ENCODE measurements around the gene ZBTB7C.

ZBTB7C gene

GRCh38 chr18:48028696-48029095, 380.5 kb downstream of the ZBTB7C start:
- DNase-seq, result no peak

- DNase-seq, result no peak
Measured at GRCh38 chr18:48028081-48028480, 381.1 kb downstream of the ZBTB7C start.

DNA sequence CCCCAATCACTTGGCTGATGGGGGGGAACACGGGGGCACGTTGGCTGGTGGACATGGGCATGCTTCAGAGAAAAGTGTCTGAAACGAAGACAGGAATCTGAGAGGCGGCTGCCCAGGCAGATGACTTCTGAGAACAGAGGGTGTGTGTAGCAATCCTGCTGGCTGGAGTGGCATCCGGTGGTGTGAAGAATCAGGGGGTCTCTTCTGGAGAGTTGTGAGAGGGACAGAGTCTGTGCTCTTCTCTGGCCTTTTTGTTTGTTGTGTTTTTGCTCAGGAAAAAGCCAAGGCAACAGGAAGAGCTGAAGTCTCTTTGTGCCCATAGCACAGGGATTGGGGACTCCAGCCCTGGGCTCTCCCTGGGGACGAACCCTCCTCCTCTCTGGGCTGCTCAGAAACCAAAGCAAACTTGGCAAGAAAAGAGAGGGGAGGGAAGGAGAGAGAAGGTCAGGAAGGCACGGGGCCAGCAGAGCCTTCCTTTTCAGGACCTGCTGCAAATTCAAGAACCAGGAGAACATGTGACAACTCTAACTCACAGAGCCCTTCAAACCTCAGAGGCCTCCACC, 381.7 kb downstream of the ZBTB7C start:
- DNase-seq, result no peak

DNA sequence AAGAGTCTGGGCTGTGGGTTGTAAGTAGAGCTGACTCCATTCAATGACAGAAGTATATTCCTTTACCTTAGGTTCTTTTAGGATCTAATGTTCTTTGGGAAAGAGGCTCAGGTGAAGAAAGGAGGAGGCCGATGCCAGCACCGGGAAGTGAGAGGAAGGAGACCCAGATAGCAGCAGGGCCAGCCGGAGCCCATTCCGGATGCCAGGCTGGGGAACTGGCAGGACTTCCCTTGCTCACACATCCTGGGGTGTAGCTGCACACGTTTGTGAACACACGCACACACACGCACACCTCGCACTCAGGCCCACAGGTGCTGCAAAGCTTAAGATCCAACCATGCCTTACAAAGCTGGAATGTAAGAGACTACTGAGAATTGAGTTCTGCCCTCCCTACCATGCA, 383.0 kb downstream of the ZBTB7C start:
- DNase-seq, result no peak

DNA sequence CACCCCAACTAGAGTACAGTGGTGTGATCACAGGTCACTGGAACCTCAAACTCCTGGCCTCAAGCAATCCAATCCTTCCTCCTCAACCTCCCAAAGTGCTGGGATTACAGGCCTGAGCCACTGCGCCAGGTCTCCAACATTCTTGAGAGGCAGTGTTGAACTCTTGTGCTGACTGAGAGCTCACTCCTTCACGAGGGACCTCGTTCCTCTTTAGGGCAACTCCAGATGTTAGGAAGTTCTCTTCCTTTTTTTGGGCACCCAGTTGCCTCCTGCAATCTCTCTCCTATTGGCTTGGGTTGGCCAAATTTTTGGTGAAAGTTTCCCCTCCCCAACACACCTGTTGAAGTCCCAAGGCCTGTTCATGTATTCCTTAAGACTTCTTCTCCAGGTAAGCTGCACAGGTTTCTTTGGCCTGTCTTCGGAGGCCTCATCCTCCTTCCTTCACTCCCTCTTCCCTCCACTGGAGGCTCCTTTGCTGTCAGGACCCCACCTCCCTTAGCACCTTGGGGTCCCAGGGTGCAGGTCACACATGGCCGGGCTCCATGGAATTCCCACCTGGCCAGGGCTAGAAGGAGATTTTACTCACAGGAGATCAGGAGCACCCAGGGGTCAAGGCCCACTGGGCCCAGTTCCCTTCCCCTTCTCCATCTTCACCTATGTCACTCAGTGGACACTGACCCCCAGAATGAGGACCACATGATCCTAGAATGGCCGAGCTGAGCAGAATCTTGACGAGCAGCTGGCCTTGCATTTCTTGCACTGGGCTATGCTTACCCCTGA, 384.1 kb downstream of the ZBTB7C start:
- DNase-seq, result no peak

DNA sequence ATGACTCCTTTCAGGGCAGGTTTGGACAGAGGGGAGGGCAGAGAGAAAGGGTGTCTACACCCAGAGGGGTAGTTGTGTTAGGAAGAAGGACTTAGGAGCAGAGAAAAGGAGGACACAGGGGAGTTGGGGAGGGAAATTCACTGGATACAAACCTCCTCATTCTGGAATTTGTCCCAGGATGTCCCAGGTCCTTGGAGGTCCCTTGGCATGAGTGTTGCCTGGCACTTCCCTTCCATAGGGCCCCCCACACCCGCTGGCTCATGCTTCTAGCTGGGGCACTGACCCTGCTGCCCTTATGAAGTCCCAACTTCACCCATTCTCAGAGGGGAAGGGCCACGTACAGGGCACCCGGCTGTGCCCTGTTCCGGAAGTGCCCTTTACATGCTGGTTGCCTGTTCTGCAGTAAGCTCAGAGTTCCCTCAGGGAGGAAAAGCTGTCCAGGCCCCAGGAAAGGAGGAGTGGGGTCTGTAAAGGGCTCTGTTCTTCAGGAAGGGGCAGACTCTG, 385.1 kb downstream of the ZBTB7C start:
- no peak for DNase-seq

GRCh38 chr18:48023334-48024008, 385.7 kb downstream of the ZBTB7C start:
- no peak for DNase-seq

DNA sequence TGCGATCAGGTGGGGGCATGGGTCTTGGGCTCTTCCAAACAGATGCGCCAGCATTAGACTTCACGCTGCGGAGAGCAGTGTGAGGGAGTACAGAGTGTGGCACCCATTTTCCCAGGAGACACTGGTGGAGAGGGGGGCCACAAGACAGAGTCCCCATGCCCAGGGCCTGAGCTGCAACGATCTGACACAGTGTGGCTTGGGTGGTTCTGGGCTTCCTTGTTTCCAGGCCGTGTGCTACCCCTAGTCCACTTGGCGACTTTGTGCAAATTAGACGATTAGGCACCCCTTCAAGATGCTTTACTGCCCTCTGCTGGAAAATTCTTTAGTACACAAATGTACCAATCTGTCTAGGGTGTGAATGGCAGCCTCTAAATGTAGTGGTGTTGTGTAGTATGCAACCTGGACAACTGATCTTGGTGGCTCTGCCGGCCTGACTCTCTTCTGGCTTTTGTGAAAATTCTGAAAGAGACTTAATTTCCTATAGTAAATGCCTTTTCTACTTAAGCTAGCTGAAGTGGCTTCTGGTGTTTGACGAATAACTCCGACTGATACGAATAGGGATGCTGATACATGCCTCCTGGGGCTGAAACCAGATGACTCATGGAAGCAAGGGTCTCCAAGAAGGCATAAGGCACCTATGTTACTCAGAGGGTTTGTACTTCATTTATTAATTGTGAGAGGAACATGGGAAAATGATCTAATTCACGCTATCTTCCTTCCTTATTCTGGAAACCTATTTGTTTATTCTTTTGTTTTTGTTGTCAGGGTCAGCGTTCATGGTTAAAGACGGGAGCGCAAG, 386.5 kb downstream of the ZBTB7C start:
- DNase-seq, result peak in 1 of 2 donors; percentile 54

DNA sequence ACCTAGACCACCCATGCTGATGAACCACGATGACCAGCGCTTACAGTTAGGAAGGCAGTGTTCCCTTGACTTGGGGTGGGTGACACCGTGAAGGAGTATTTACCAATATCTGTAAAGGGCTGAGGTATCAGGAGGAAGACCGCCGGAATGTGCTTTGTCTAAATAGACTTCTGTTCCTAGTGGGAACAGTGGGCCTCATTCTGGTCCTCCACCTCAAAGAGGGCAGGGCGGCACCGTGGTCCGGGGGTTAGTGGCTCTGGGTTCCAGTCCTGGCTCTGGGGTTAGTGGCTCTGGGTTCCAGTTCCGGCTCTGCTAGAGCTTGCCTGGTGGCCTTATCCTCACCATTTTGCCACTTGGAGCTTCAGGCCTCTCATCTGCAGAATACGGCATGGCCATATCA, 387.2 kb downstream of the ZBTB7C start:
- no peak for DNase-seq

DNA sequence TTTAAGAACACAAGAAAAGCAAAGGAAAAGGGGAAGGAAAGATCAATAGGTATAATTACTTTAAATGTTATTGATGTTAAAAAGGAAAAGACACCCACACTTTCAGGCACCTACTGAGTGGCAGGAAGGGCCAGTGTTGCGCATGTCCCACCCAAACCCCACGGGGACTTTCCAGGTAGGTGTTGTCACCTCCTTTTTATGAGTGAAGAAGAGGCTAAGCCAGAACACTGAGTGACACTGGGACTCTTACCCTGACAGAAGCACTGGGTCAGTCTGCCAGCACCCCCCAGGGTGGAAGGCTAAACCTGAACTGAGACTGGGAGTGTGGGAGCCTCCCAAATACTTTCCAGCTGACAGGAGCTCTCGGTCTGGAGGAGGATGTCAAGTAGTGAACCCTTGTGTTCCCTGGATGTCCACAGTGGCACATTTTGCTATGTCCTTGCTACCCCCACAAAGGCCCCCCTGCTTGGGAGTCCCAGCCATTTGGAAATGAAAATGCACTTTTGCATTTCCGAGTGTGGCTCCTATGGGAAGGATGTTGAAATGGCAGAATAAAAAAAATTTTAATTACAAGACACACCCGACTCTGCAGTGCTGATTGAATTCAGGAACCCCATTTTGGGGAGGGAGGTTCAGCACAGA, 387.8 kb downstream of the ZBTB7C start:
- DNase-seq, result no peak

DNA sequence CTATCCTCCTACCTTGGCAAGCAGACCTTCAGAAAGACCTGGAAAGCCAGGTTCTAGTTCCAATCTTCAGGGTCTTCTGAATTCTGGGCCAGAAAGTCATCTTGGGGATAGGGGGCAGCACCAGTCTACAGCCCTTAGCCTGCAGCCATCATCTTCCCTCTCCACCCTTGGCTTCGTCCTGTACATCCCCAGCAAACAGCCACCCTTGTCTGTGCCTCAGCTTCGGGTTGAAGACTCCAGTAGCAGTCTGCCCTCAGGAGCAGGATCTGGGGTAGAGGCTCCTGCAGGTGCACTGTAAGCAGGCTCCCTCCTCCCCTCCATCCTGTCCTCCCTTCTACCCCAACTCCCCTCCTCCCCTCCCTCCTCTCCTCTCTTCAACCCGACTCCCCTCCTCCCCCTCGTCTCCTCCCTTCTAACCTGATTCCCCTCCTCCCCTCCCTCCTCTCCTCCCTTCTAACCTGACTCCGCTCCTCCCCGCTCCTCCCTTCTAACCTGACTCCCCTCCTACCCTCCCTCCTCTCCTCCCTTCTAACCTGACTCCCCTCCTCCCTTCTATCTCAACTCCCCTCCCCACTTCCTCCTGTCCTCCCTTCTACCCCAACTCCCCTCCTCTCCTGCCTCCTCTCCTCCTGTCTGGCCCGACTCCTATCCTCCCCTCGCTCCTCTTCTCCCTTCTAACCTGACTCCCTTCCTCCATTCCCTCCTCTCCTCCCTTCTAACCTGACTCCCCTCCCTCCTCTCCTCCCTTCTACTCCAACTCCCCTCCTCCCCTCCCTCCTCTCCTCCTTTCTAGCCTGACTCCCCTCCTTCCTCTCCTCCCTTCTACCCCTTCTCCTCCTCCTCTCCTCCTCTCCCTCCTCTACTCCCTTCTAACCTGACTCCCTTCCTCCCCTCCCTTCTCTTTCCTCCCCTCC, 388.6 kb downstream of the ZBTB7C start:
- no peak for DNase-seq

GRCh38 chr18:48019557-48020325, 389.4 kb downstream of the ZBTB7C start:
- DNase-seq, result no peak

DNA sequence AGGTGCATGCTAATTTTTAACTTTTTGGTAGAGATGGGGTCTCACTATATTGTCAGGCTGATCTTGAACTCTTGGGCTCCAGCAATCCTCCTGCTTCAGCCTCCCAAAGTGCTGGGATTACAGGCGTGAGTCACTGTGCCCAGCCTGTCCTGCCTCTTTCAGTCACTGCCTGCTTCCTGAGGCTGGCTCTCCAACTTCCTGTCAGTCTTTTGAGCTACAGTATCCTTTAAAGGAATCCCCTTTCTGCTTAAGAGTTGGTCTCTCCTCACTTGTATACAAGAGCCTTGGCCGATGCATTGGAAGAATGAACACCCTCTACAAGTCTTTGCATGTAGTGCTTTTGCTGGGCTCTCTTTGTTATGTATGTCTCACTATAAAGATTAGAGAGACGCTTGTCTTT, 390.3 kb downstream of the ZBTB7C start:
- DNase-seq, result no peak

DNA sequence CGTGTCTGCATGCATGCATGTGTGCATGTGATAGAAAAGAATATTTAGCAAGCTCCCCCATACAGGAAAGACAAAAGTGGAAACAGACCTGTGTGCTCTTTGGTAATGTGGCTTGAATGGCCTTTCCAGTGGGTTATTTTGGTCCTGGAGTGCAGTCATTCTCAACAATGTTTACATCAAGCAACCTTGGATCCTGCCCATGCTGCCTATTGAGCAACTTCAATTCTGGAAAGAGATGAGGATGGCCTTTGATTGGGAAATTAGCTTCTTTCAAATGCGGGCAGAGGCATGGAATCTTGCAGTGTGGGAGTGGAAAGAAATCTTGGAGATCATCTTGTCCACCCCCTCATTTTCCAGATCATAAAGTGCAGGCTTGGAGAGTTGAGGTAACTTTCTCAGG, 391.5 kb downstream of the ZBTB7C start:
- no peak for DNase-seq

- no peak for DNase-seq
Measured at GRCh38 chr18:48013162-48013561, 396.0 kb downstream of the ZBTB7C start.

GRCh38 chr18:48011926-48012465, 397.2 kb downstream of the ZBTB7C start:
- DNase-seq, result no peak

GRCh38 chr18:48010264-48010663, 398.9 kb downstream of the ZBTB7C start:
- no peak for DNase-seq

GRCh38 chr18:48009116-48009745, 400.0 kb downstream of the ZBTB7C start:
- no peak for DNase-seq

DNA sequence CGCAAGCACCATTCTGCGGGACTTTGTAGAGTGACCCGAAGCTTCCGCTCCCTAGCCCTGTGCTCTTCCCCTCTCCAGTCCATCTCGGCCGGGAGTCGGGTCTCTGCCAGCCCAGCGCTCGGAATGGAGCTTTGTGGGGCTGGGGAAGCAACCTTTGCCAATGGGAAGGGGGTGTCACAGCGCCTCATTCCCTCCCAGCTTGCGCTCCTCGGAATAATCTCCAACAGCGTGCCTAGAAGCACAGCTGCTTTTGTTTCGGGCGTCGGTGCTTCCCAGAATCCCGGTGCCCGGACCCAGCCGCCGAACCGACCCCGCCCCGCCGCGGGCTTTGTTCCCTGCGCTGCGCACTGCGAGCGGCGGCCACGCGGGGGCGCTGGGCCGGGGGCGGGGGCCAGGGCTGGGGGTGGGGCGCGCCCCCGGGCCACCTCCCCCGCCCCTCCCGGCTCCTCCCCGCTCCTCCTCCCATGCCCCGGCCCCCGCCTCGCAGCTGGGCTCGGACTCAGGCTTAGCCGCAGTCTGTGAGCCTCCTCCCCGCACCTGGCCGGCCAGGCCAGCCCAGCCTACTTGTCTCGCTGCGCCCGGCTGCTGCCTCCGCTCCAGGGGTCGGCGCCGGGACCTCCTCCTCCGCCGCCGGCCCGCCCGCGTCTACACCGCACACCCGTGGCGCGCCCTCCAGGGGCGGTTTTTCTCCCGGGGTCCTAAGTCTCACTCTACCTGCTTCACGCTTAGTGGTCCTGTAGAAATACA, 401.1 kb downstream of the ZBTB7C start:
- peak; percentile 34 to 36 for DNase-seq
